Calu3 (cell line): ENCODE measurements around the gene EIF4EBP2. TPM values are rescaled to one million over a fixed set of nuclear protein-coding genes. Genes with fewer than 3 reads are reported as not detected.

ENCODE experiments used
- BruUV-seq: library from RNA; stranded (reverse); fragments of 400-500 nt; replicated peaks from 2 replicates; lab custom pipeline; 2021; lab: Mats Ljungman, UMichigan
- CTCF ChIA-PET: fragments of 300-600 bp; sonication (Branson Sonifier 250); formaldehyde crosslinking; loops from one replicate; lab custom pipeline; 2022; ENCODE audit warnings: antibody characterized with exemption; lab: Charles Lee
- DNase-seq: peaks from one replicate; pipeline ENCODE4 v3.0.0; 2022
- H3K27ac Mint-ChIP-seq: one replicate; pipeline ENCODE4 v1.8.0; 2022; ENCODE audit warnings: mixed read lengths; ENCODE audit not compliant: unreplicated experiment
- H3K27me3 Mint-ChIP-seq: one replicate; pipeline ENCODE4 v1.8.0; 2022; ENCODE audit warnings: mixed read lengths; ENCODE audit not compliant: unreplicated experiment
- H3K36me3 Mint-ChIP-seq: one replicate; pipeline ENCODE4 v1.8.0; 2022; ENCODE audit warnings: mild to moderate bottlenecking, moderate library complexity, mixed read lengths; ENCODE audit not compliant: insufficient read depth, unreplicated experiment
- H3K4me1 Mint-ChIP-seq: one replicate; pipeline ENCODE4 v1.8.0; 2022; ENCODE audit warnings: mild to moderate bottlenecking, low read depth, mixed read lengths; ENCODE audit not compliant: unreplicated experiment
- H3K4me3 Mint-ChIP-seq: one replicate; pipeline ENCODE4 v1.8.0; 2022; ENCODE audit warnings: mild to moderate bottlenecking, low read depth, moderate library complexity, mixed read lengths; ENCODE audit not compliant: unreplicated experiment
- H3K9me3 Mint-ChIP-seq: one replicate; pipeline ENCODE4 v1.8.0; 2022; ENCODE audit warnings: low read depth, mixed read lengths; ENCODE audit not compliant: unreplicated experiment
- intact Hi-C: fragments of 100-400 bp; cut with micrococcal nuclease; formaldehyde crosslinking; loops from one replicate; pipeline ENCODE4 v1.10.0; 2022; ENCODE audit not compliant: unreplicated experiment
- total RNA-seq: library from RNA; stranded (reverse); gene quantifications from 2 replicates; pipeline ENCODE4 v1.2.3, GENCODE V29; 2022
- TF ChIP-seq, protein P1 (sequence below): fragments of 200-600 bp; IDR thresholded peaks from one replicate; pipeline ENCODE4 v1.8.0; 2022; ENCODE audit warnings: antibody characterized with exemption; ENCODE audit not compliant: unreplicated experiment

EIF4EBP2 gene
- total RNA-seq, 1 experiment from 2014 or later: 54.7 TPM

DNA sequence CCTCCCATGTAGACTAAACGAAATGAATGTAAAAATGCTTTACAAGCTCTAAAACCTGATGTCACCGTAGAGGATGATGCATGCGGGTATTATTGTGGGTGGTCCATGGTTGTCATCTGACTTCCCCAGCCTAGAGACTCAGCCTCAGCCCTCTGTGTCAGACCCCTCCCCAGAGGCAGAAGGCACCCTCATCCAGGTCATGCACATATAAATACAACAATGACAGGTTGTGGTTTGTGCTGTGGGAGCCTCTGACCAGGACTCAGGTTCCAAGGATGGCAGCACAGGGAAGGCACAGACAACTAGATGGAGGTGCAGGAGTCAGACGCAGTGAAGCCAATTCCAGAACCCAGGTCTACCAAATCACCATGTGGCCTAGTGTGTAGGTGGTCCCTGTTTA is 40.8 kb downstream of the EIF4EBP2 start:
- Mint-ChIP-seq H3K9me3 (no peaks in the 10 kb centered on the region), H3K36me3 (no peaks in the 10 kb centered on the region), H3K27me3 (peaks cover 50% of the 10 kb centered on the region), H3K27ac (no peak overlapping the region), H3K4me3 (no peak overlapping the region), H3K4me1 (peaks cover 8% of the 10 kb centered on the region)
- CTCF ChIA-PET: no interaction called here
- no peak for DNase-seq
- intact Hi-C loops: no loop called here
- no TSS peak for BruUV-seq
- TF ChIP-seq, protein P1, sequence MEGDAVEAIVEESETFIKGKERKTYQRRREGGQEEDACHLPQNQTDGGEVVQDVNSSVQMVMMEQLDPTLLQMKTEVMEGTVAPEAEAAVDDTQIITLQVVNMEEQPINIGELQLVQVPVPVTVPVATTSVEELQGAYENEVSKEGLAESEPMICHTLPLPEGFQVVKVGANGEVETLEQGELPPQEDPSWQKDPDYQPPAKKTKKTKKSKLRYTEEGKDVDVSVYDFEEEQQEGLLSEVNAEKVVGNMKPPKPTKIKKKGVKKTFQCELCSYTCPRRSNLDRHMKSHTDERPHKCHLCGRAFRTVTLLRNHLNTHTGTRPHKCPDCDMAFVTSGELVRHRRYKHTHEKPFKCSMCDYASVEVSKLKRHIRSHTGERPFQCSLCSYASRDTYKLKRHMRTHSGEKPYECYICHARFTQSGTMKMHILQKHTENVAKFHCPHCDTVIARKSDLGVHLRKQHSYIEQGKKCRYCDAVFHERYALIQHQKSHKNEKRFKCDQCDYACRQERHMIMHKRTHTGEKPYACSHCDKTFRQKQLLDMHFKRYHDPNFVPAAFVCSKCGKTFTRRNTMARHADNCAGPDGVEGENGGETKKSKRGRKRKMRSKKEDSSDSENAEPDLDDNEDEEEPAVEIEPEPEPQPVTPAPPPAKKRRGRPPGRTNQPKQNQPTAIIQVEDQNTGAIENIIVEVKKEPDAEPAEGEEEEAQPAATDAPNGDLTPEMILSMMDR: no peak

DNA sequence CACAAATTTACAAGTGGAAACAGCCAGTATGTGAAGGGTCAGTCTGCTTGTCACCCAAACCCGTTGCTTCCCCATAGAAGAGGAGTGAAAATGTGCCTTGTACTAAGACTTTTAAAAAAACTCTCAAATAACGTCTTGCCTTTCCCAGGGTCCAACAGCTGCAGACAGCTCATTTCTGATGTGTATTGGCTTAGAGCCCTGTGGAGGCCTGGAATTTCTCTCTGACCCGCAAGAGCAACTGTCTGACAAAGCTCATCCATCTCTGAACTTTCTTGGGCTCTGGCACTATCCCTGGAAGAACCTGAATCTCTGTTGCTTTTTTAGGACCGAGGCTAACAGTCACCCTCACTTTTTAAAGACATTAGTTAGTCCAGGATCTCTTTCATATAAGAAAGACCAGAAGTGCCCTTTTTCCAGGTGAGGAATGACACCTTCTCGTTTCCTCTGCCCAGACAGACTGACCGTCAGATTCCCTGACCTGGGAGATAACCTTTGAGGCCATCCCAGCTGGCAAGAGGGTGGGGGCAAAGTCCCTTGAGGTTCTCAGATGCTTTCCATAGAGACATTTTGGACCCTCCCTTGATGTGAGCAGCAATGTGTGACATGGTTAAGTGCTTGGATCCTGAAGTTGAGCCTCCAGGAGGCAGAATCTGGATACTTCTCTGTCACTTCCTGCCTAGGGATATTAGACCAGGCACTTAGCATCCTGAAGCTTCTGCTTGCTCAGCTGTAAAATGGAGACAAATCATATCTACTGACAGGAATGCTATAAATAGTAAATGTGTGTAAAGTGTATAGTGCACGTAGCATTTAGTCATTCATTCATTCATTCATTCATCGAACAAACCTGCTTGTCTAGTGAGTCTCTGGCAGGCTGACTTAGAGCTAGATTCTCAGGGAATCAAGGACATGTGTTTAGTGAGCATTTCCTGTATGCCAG is 42.0 kb downstream of the EIF4EBP2 start:
- Mint-ChIP-seq H3K9me3 (no peaks in the 10 kb centered on the region), H3K4me1 (peaks cover 4% of the 10 kb centered on the region), H3K27ac (no peak overlapping the region), H3K27me3 (peaks cover 50% of the 10 kb centered on the region), H3K4me3 (no peak overlapping the region), H3K36me3 (no peaks in the 10 kb centered on the region)
- BruUV-seq: no TSS peak
- intact Hi-C loops: no loop called here
- no peak for DNase-seq
- CTCF ChIA-PET: interaction anchor here (1.4 kb wide), 1 partner anchor 10 kb away, joined by 4 read pairs; no protein-coding TSS in a partner anchor
- TF ChIP-seq, protein P1: no peak

DNA sequence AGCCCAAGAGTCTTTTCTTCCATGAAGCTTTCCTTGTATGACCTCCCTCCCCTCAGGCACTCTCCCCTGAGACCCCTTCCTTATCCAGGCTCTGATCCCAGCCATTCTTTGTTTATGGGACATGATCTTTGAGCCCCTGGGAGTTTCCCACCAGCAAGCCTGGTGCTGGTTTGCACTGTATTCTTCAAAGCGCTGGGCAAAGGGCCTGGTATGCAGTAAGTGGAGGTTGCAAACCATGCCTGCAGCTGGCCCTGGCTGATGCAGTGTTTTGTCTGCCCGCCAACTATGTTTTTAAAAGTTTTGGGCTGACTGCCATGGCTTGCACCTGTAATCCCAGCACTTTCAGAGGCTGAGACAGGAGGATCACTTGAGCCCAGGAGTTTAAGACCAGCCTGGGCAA is 44.3 kb downstream of the EIF4EBP2 start:
- Mint-ChIP-seq H3K27me3 (peaks cover 35% of the 10 kb centered on the region), H3K4me3 (no peak overlapping the region), H3K27ac (no peak overlapping the region), H3K36me3 (no peaks in the 10 kb centered on the region), H3K4me1 (no peaks in the 10 kb centered on the region), H3K9me3 (no peaks in the 10 kb centered on the region)
- CTCF ChIA-PET: interaction anchor here (0.6 kb wide), 1 partner anchor 609 kb away, joined by 5 read pairs; no protein-coding TSS in a partner anchor
- TF ChIP-seq, protein P1: no peak
- intact Hi-C loops: no loop called here
- no TSS peak for BruUV-seq
- DNase-seq: no peak

DNA sequence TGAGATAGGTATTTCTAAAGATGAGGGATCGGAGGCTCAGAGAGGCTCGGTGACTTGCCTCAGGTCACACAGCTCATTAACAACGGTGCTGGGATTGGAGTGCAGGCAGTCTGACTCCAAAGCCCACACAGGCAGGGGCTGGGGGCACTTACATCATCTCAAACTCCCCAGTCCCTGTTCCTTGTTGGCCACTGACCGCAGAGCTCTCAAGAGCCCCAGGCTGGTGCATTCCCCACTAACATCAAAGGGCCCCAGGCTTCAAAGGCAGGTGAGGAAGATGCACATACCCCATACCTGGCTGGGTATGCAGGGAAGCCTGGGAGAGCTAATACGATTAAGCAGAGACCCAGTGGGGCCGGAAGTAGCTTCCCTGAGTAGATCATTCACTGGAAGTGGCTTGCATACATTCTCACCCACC is 51.3 kb downstream of the EIF4EBP2 start:
- intact Hi-C loops: no loop called here
- TF ChIP-seq, protein P1: no peak
- H3K27ac Mint-ChIP-seq: no peak overlapping the region
- no peaks in the 10 kb centered on the region for H3K4me1 Mint-ChIP-seq
- BruUV-seq: no TSS peak
- no peaks in the 10 kb centered on the region for H3K9me3 Mint-ChIP-seq
- DNase-seq: no peak
- H3K27me3 Mint-ChIP-seq: peaks cover 73% of the 10 kb centered on the region
- H3K36me3 Mint-ChIP-seq: no peaks in the 10 kb centered on the region
- CTCF ChIA-PET: no interaction called here
- H3K4me3 Mint-ChIP-seq: no peak overlapping the region
